ENCODE measurements around the gene TXN2.
"Not testable (repeated sequence)": the region's sequence is repeated elsewhere in the genome, so short reads cannot be mapped to it uniquely, and the experiment has no call there.

Gene TXN2

GRCh38 chr22:36431977-36432376, 49.5 kb downstream of the TXN2 start:
- DNase-seq (ENCODE audit: low read depth in 2 of 2): no peak

- DNase-seq (ENCODE audit: low read depth in 2 of 2): no peak
Measured at GRCh38 chr22:36430863-36431262, 50.6 kb downstream of the TXN2 start.

- not testable (repeated sequence) for DNase-seq (ENCODE audit: low read depth in 2 of 2)
Measured at GRCh38 chr22:36427952-36428351, 53.5 kb downstream of the TXN2 start.

GRCh38 chr22:36425977-36426523, 55.4 kb downstream of the TXN2 start:
- DNase-seq (ENCODE audit: low read depth in 2 of 2): no peak

GRCh38 chr22:36424901-36425579, 56.4 kb downstream of the TXN2 start:
- DNase-seq (ENCODE audit: low read depth in 2 of 2): no peak

GRCh38 chr22:36424466-36424865, 57.0 kb downstream of the TXN2 start:
- DNase-seq (ENCODE audit: low read depth in 2 of 2): not testable (repeated sequence)

GRCh38 chr22:36423461-36424404, 57.7 kb downstream of the TXN2 start:
- DNase-seq (ENCODE audit: low read depth in 2 of 2): no peak

- no peak for DNase-seq (ENCODE audit: low read depth in 2 of 2)
Measured at GRCh38 chr22:36422287-36423014, 59.0 kb downstream of the TXN2 start.

GRCh38 chr22:36419912-36420882, 61.2 kb downstream of the TXN2 start:
- no peak for DNase-seq (ENCODE audit: low read depth in 2 of 2)

- DNase-seq (ENCODE audit: low read depth in 2 of 2): no peak
Measured at GRCh38 chr22:36419177-36419911, 62.1 kb downstream of the TXN2 start.

- no peak for DNase-seq (ENCODE audit: low read depth in 2 of 2)
Measured at GRCh38 chr22:36417281-36417686, 64.2 kb downstream of the TXN2 start.
